Epithelial cell of proximal tubule (primary cell): ENCODE measurements around the gene SULT1A2. TPM values are rescaled to one million over a fixed set of nuclear protein-coding genes. Genes with fewer than 3 reads are reported as not detected.
"Not testable (repeated sequence)": the region's sequence is repeated elsewhere in the genome, so short reads cannot be mapped to it uniquely, and the experiment has no call there.

Experiments
- DNase-seq: peaks from one replicate; pipeline ENCODE4 v3.0.0-alpha.2; 2011; ENCODE audit warnings: low read depth
- H3K4me3 ChIP-seq: 2 replicates; pipeline ENCODE4 v1.5.1; 2011; ENCODE audit warnings: low read depth, mild to moderate bottlenecking, low read length
- CTCF ChIP-seq: conservative IDR thresholded peaks from 2 replicates; pipeline ENCODE4 v1.5.1; 2012; ENCODE audit warnings: low read depth, mild to moderate bottlenecking, low read length
- total RNA-seq: library from RNA; depleted of rRNA; stranded (reverse); fragments of >200 nt; gene quantifications from 2 replicates; pipeline ENCODE4 v1.2.3, GENCODE V29; 2015

SULT1A2 gene
- total RNA-seq, 1 donor from 2014 or later: 0.17 TPM

GRCh38 chr16:28617874-28618273 lies 21.0 kb upstream of the SULT1A2 start:
- no peak for DNase-seq
- H3K4me3 ChIP-seq: no peak overlapping the region
- TF ChIP-seq CTCF: no peak

GRCh38 chr16:28616636-28617035 lies 19.8 kb upstream of the SULT1A2 start:
- DNase-seq: no peak
- no peak for TF ChIP-seq CTCF
- no peak overlapping the region for H3K4me3 ChIP-seq

GRCh38 chr16:28616224-28616577 lies 19.4 kb upstream of the SULT1A2 start:
- H3K4me3 ChIP-seq, DNase-seq: not testable (repeated sequence)

- peak; percentile 67 for TF ChIP-seq CTCF
- DNase-seq: not testable (repeated sequence)
These were observed 18.8 kb upstream of the SULT1A2 start for GRCh38 chr16:28615486-28616223.

GRCh38 chr16:28614561-28614960 lies 17.7 kb upstream of the SULT1A2 start:
- H3K4me3 ChIP-seq, DNase-seq: not testable (repeated sequence)

More at GRCh38 chr16:28615486-28616223, 18.8 kb upstream of the SULT1A2 start:
- H3K4me3 ChIP-seq: not testable (repeated sequence)

GRCh38 chr16:28613912-28614311 lies 17.1 kb upstream of the SULT1A2 start:
- DNase-seq, H3K4me3 ChIP-seq: not testable (repeated sequence)

GRCh38 chr16:28612359-28613280 lies 15.8 kb upstream of the SULT1A2 start:
- not testable (repeated sequence) for DNase-seq, H3K4me3 ChIP-seq

- no peak for DNase-seq
- TF ChIP-seq CTCF: no peak
These were observed 13.8 kb upstream of the SULT1A2 start for GRCh38 chr16:28610595-28611191.

More at GRCh38 chr16:28610595-28611191, 13.8 kb upstream of the SULT1A2 start:
- no peak overlapping the region for H3K4me3 ChIP-seq
